ENCODE measurements around the gene HNRNPH3.

- TF ChIP-seq BHLHE40 (IDR thresholded peaks at IDR 0.05; ENCODE audit: low read depth, low read length) = no peak
- no peak for TF ChIP-seq SMC3 (IDR thresholded peaks at IDR 0.05)
- no peak for TF ChIP-seq ZSCAN20 (CRISPR knock-in tag; IDR thresholded peaks at IDR 0.05)
- TF ChIP-seq CTCF (IDR thresholded peaks at IDR 0.05) = no peak
These were observed 30.7 kb downstream of the HNRNPH3 start for GRCh38 chr10:68362590-68362989.

Measured in A549 (cell line).